ENCODE measurements around the gene ZNF512B. TPM values are rescaled to one million over a fixed set of nuclear protein-coding genes. Genes with fewer than 3 reads are reported as not detected.

Gene ZNF512B
- polyA plus RNA-seq, 3 donors, result 0.10 to 2.6 TPM; not detected in 1

GRCh38 chr20:63970714-63971431 is 1.1 kb upstream of the ZNF512B start:
- peaks cover 14 to 26% of the 10 kb centered on the region in 2 donors for H3K4me1 ChIP-seq (ENCODE audit: control insufficient read depth in 1 of 2, insufficient read depth in 2 of 2, low read length in 2 of 2)
- H3K36me3 ChIP-seq (replicated peaks in 1 of 2; ENCODE audit: control insufficient read depth in 1 of 2, insufficient read depth in 2 of 2, low read length in 2 of 2), result peaks cover 0 to 6% of the 10 kb centered on the region in 2 donors
- no CpG with 5 or more reads among the region's 5 CpGs for WGBS (ENCODE audit: insufficient coverage)
- Mint-ChIP-seq H3K27ac (peak overlapping the region in 1 of 7 donors; percentile 57), H3K4me3 (peak overlapping the region in 1 of 2 donors; percentile 83), H3K36me3 (peaks cover 6 to 12% of the 10 kb centered on the region in 2 donors), H3K27me3 (ENCODE audit: low read depth in 3 of 3) (peaks cover 18 to 30% (median 19%) of the 10 kb centered on the region in 3 donors), H3K9me3 (peaks cover 0 to 27% (median 7%) of the 10 kb centered on the region in 7 donors), H3K4me1 (peaks cover 20% of the 10 kb centered on the region)
- H3K27ac ChIP-seq (ENCODE audit: low read depth in 1 of 2, low read length in 2 of 2), result no peak overlapping the region
- intact Hi-C loops (cut with micrococcal nuclease), result loop anchor here (2.0 to 5.0 kb wide), 5 partner anchors 64 to 534 kb away; partner anchors contain the start of gene PTK6 (in 1 of the 2)
- TF ChIP-seq, protein P1, sequence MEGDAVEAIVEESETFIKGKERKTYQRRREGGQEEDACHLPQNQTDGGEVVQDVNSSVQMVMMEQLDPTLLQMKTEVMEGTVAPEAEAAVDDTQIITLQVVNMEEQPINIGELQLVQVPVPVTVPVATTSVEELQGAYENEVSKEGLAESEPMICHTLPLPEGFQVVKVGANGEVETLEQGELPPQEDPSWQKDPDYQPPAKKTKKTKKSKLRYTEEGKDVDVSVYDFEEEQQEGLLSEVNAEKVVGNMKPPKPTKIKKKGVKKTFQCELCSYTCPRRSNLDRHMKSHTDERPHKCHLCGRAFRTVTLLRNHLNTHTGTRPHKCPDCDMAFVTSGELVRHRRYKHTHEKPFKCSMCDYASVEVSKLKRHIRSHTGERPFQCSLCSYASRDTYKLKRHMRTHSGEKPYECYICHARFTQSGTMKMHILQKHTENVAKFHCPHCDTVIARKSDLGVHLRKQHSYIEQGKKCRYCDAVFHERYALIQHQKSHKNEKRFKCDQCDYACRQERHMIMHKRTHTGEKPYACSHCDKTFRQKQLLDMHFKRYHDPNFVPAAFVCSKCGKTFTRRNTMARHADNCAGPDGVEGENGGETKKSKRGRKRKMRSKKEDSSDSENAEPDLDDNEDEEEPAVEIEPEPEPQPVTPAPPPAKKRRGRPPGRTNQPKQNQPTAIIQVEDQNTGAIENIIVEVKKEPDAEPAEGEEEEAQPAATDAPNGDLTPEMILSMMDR (IDR thresholded peaks at IDR 0.05), result no peak
- H3K9me3 ChIP-seq (replicated peaks in 1 of 2; ENCODE audit: control insufficient read depth in 1 of 2, insufficient read depth in 1 of 2, low read length in 2 of 2), result peaks cover 0 to 12% of the 10 kb centered on the region in 2 donors
- no peak overlapping the region for H3K4me2 ChIP-seq (replicated peaks; ENCODE audit: extremely low read depth, low read length, poor library complexity, severe bottlenecking)
- no peak overlapping the region for H2AFZ ChIP-seq (ENCODE audit: insufficient read depth, low read depth, low read length, poor library complexity, severe bottlenecking)
- peaks cover 0 to 18% of the 10 kb centered on the region in 2 donors for H3K27me3 ChIP-seq (ENCODE audit: control insufficient read depth in 2 of 2, insufficient read depth in 2 of 2, low read length in 2 of 2)
- DNase-seq, result no peak
- no peaks in the 10 kb centered on the region for H3K79me2 ChIP-seq (ENCODE audit: insufficient read depth, low read length)
- no peak overlapping the region for H3K9ac ChIP-seq (ENCODE audit: insufficient read depth, low read length, poor library complexity, severe bottlenecking)
- H4K20me1 ChIP-seq (ENCODE audit: insufficient read depth, low read length), result no peaks in the 10 kb centered on the region
- H3K4me3 ChIP-seq (replicated peaks in 1 of 3; ENCODE audit: low read depth in 2 of 3, low read length in 3 of 3), result no peak overlapping the region

- peaks cover 14 to 23% of the 10 kb centered on the region in 2 donors for H3K4me1 ChIP-seq (ENCODE audit: control insufficient read depth in 1 of 2, insufficient read depth in 2 of 2, low read length in 2 of 2)
- H3K36me3 ChIP-seq (replicated peaks in 1 of 2; ENCODE audit: control insufficient read depth in 1 of 2, insufficient read depth in 2 of 2, low read length in 2 of 2), result peaks cover 0 to 6% of the 10 kb centered on the region in 2 donors
- TF ChIP-seq, protein P1 (IDR thresholded peaks at IDR 0.05), result no peak
- H4K20me1 ChIP-seq (ENCODE audit: insufficient read depth, low read length), result no peaks in the 10 kb centered on the region
- H3K4me1 Mint-ChIP-seq, result peaks cover 19% of the 10 kb centered on the region
- H3K9me3 Mint-ChIP-seq, result peaks cover 0 to 37% (median 13%) of the 10 kb centered on the region in 7 donors
- H3K27ac Mint-ChIP-seq, result peak overlapping the region in 2 of 7 donors; percentile 30 to 68
- peak in 1 of 3 donors; percentile 34 for DNase-seq
- H2AFZ ChIP-seq (ENCODE audit: insufficient read depth, low read depth, low read length, poor library complexity, severe bottlenecking), result peak overlapping the region; percentile 79
- H3K4me3 ChIP-seq (replicated peaks in 1 of 3; ENCODE audit: low read depth in 2 of 3, low read length in 3 of 3), result peak overlapping the region; percentile 14 to 67 (median 18)
- H3K27ac ChIP-seq (ENCODE audit: low read depth in 1 of 2, low read length in 2 of 2), result no peak overlapping the region
- peaks cover 18 to 30% (median 19%) of the 10 kb centered on the region in 3 donors for H3K27me3 Mint-ChIP-seq (ENCODE audit: low read depth in 3 of 3)
- H3K4me2 ChIP-seq (replicated peaks; ENCODE audit: extremely low read depth, low read length, poor library complexity, severe bottlenecking), result peak overlapping the region; percentile 73
- intact Hi-C loops (cut with micrococcal nuclease), result no loop called here
- H3K9me3 ChIP-seq (replicated peaks in 1 of 2; ENCODE audit: control insufficient read depth in 1 of 2, insufficient read depth in 1 of 2, low read length in 2 of 2), result peaks cover 0 to 20% of the 10 kb centered on the region in 2 donors
- peak overlapping the region; percentile 80 to 90 for H3K4me3 Mint-ChIP-seq
- H3K27me3 ChIP-seq (ENCODE audit: control insufficient read depth in 2 of 2, insufficient read depth in 2 of 2, low read length in 2 of 2), result peaks cover 0 to 18% of the 10 kb centered on the region in 2 donors
- H3K9ac ChIP-seq (ENCODE audit: insufficient read depth, low read length, poor library complexity, severe bottlenecking), result peak overlapping the region; percentile 64
- no peaks in the 10 kb centered on the region for H3K79me2 ChIP-seq (ENCODE audit: insufficient read depth, low read length)
- under 1% methylated on average over 54 of the region's 70 CpGs for WGBS (ENCODE audit: insufficient coverage)
- peaks cover 6 to 15% of the 10 kb centered on the region in 2 donors for H3K36me3 Mint-ChIP-seq
Observed at GRCh38 chr20:63968928-63969760, 586 bp downstream of the ZNF512B start.
